ENCODE measurements around the gene BSG.
A peak's percentile ranks its signal among the peaks of the same experiment; 100 is the strongest.

BSG gene

GRCh38 chr19:572140-572742 is at the start of gene BSG:
BSG (plus strand) TSS chr19:572596; CDS start chr19:572635, 39 bp downstream.
- peak within 1 kb of the TSS; percentile 85 for H3K4me3 ChIP-seq (ENCODE audit: low read length)
- no peak for TF ChIP-seq ZNF274 (IDR thresholded peaks at IDR 0.05; ENCODE audit: low read depth, low read length)

GRCh38 chr19:522726-523125 is 49.7 kb upstream of the BSG start:
- H3K4me3 ChIP-seq (ENCODE audit: low read length) = peak overlapping the region; percentile 31; the same call in 1 of the 2 replicates
- no peak for TF ChIP-seq ZNF274 (IDR thresholded peaks at IDR 0.05; ENCODE audit: low read depth, low read length)

- no peak for TF ChIP-seq ZNF274 (IDR thresholded peaks at IDR 0.05; ENCODE audit: low read depth, low read length)
- no peak overlapping the region for H3K4me3 ChIP-seq (ENCODE audit: low read length)
Measured at GRCh38 chr19:524062-524674, 48.2 kb upstream of the BSG start.

GRCh38 chr19:525029-525428 is 47.4 kb upstream of the BSG start:
- no peak for TF ChIP-seq ZNF274 (IDR thresholded peaks at IDR 0.05; ENCODE audit: low read depth, low read length)
- no peak overlapping the region for H3K4me3 ChIP-seq (ENCODE audit: low read length)

GRCh38 chr19:525857-526419 is 46.5 kb upstream of the BSG start:
- H3K4me3 ChIP-seq (ENCODE audit: low read length) = no peak overlapping the region
- no peak for TF ChIP-seq ZNF274 (IDR thresholded peaks at IDR 0.05; ENCODE audit: low read depth, low read length)

GRCh38 chr19:530134-531008 is 42.0 kb upstream of the BSG start:
- no peak for TF ChIP-seq ZNF274 (IDR thresholded peaks at IDR 0.05; ENCODE audit: low read depth, low read length)
- peak overlapping the region; percentile 88; the same call in 1 of the 2 replicates for H3K4me3 ChIP-seq (ENCODE audit: low read length)

- TF ChIP-seq ZNF274 (IDR thresholded peaks at IDR 0.05; ENCODE audit: low read depth, low read length) = no peak
- peak overlapping the region; percentile 88 for H3K4me3 ChIP-seq (ENCODE audit: low read length)
Measured at GRCh38 chr19:531009-531752, 41.2 kb upstream of the BSG start.

GRCh38 chr19:531753-532560 is 40.4 kb upstream of the BSG start, which contains the start of gene CDC34:
CDC34 (plus strand) TSS chr19:531760; CDS start chr19:531932, 172 bp downstream.
- peak within 1 kb of the TSS; percentile 88 for H3K4me3 ChIP-seq (ENCODE audit: low read length)
- TF ChIP-seq ZNF274 (IDR thresholded peaks at IDR 0.05; ENCODE audit: low read depth, low read length) = no peak

- peak overlapping the region; percentile 68 for H3K4me3 ChIP-seq (ENCODE audit: low read length)
- no peak for TF ChIP-seq ZNF274 (IDR thresholded peaks at IDR 0.05; ENCODE audit: low read depth, low read length)
Measured at GRCh38 chr19:532561-533363, 39.6 kb upstream of the BSG start.

- TF ChIP-seq ZNF274 (IDR thresholded peaks at IDR 0.05; ENCODE audit: low read depth, low read length) = no peak
- peak overlapping the region; percentile 68; the same call in 1 of the 2 replicates for H3K4me3 ChIP-seq (ENCODE audit: low read length)
Measured at GRCh38 chr19:533364-534058, 38.9 kb upstream of the BSG start.

- no peak for TF ChIP-seq ZNF274 (IDR thresholded peaks at IDR 0.05; ENCODE audit: low read depth, low read length)
- no peak overlapping the region for H3K4me3 ChIP-seq (ENCODE audit: low read length)
Measured at GRCh38 chr19:534088-534487, 38.3 kb upstream of the BSG start.
